Stimulated activated CD4-positive, alpha-beta T cell treated with anti-CD3 and anti-CD28 coated beads, TNF-alpha, amount 100 ng/mL, for 48 hours (primary cell): ENCODE results near the gene UBTF.
A peak's percentile ranks its signal among the peaks of the same experiment; 100 is the strongest.

Experiments used
- DNase-seq, 3 donors: peaks; one replicate each; pipeline ENCODE4 v3.0.0-alpha.2; 2020; ENCODE audit warnings: low read depth in 3 of 3

The UBTF gene

GRCh38 chr17:44197980-44198720 is 21.3 kb downstream of the UBTF start:
- DNase-seq = no peak

GRCh38 chr17:44197107-44197506 is 22.4 kb downstream of the UBTF start:
- no peak for DNase-seq

GRCh38 chr17:44193326-44194084 is 26.0 kb downstream of the UBTF start:
- DNase-seq = no peak

DNA sequence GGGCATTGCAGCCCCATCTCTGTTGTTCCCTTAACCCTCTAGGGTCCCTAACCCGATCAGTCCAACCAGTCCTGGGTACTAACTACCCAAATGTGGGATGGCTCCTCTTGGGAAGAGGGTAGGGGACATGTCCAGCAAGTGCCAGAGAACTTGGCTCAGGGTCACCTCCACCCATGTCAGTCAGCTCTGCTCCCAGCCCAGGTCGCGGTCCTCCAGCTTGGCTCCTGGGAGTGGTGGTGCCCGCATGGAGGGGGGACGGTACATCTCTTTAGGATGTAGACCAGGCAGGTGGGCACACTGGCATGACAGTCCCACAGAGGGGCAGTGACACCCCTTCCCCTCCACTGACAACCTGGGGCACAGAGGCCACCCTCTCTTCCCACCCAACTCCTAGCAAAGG is 26.7 kb downstream of the UBTF start:
- DNase-seq = no peak

DNA sequence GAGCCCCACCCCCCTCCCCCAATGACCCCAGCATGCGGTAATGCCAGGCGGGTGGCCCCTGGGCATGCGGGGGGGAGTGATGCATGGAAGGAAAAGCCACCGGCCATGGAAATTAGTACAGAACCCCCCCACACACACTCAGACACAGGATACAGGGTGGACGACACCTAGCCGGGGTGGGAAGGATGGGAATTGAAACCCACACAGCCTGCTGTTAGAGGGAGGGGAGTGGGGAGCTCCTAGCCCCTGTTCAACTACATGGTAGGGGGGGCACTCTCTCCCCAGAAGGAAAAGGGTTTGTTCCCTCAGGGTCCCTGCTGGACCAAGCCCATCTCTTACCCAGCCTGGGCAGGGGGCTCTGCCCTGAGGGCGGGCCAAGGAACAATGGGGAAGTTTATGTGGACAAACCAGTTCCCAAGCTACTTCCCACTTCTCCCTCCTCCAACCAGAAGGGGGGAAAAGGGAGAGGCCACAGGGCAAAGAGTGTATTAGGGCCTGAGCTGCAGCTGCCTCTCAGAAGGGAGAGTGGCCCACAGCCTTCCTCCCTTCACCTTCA is 27.5 kb downstream of the UBTF start:
- DNase-seq = no peak

DNA sequence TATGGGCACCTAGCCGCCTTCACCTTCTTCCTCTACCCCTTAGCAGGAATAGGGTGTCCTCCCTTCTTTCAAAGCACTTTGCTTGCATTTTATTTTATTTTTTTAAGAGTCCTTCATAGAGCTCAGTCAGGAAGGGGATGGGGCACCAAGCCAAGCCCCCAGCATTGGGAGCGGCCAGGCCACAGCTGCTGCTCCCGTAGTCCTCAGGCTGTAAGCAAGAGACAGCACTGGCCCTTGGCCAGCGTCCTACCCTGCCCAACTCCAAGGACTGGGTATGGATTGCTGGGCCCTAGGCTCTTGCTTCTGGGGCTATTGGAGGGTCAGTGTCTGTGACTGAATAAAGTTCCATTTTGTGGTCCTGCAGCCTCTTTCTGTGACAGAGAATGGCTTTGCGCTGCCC is 28.1 kb downstream of the UBTF start:
- no peak for DNase-seq

DNA sequence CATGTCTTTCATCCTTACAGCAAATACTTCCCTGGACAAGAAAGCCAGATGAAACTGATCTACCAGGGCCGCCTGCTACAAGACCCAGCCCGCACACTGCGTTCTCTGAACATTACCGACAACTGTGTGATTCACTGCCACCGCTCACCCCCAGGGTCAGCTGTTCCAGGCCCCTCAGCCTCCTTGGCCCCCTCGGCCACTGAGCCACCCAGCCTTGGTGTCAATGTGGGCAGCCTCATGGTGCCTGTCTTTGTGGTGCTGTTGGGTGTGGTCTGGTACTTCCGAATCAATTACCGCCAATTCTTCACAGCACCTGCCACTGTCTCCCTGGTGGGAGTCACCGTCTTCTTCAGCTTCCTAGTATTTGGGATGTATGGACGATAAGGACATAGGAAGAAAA is 29.0 kb downstream of the UBTF start:
- no peak for DNase-seq

DNA sequence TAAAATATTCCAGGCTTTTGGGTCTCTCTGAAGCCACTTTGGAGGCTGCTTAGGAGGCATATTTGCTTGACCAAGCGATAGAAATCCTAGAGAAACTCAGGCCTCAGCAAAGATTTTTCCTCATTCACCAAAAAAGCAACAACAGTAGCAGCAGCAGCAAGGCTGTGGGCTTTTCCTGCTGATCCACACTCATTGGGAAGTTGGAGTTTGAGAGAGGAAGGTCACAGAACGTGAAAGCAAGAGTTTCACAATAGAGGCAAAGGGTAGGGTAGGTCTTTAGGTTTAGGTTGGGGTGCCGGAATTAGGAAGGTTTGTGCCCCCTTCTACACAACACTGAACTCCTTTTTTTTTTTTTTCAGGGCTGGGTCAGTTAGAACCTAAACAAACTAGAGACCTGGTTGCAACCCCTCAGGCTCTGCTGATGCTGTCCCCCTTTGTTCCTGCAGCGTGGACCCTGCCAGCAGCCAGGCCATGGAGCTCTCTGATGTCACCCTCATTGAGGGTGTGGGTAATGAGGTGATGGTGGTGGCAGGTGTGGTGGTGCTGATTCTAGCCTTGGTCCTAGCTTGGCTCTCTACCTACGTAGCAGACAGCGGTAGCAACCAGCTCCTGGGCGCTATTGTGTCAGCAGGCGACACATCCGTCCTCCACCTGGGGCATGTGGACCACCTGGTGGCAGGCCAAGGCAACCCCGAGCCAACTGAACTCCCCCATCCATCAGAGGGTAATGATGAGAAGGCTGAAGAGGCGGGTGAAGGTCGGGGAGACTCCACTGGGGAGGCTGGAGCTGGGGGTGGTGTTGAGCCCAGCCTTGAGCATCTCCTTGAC is 30.7 kb downstream of the UBTF start:
- no peak for DNase-seq

DNA sequence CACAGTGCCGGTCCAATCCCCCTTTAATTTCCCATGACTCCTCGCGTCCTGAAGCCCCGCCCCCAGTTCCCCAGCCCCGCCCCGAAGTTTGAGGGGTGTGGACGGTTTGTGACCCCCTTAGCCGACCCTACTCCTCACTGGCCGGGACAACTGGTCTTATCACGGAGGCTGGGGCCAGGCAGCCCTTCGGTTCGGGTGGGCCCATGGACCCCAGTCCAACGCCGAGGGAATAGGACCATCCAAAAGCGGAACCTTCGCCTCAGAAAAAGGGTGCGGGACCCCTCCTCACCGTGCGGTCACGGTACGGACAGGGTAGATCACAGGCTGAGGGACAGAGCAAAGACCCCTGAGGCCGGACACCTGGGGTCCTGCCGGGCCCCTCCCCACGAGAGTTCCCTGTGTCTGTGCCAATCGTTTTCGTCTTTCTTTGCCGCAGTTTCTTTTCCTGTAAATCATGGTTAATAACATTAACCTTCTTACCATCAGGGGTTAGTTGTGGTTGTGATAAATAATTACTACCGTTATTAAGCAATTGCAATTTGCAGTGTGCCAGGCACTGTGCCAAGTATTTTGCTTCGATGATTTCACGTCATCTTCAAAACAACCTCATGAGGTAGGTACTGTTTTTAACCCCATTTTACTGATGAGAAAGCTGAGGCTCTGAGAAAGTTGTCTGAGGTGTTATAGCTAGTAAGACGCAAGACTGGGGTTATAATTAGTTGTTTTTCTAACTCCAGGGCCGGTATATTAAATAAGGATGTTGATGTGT is 32.2 kb downstream of the UBTF start:
- DNase-seq = peak in 1 of 3 donors; percentile 47

DNA sequence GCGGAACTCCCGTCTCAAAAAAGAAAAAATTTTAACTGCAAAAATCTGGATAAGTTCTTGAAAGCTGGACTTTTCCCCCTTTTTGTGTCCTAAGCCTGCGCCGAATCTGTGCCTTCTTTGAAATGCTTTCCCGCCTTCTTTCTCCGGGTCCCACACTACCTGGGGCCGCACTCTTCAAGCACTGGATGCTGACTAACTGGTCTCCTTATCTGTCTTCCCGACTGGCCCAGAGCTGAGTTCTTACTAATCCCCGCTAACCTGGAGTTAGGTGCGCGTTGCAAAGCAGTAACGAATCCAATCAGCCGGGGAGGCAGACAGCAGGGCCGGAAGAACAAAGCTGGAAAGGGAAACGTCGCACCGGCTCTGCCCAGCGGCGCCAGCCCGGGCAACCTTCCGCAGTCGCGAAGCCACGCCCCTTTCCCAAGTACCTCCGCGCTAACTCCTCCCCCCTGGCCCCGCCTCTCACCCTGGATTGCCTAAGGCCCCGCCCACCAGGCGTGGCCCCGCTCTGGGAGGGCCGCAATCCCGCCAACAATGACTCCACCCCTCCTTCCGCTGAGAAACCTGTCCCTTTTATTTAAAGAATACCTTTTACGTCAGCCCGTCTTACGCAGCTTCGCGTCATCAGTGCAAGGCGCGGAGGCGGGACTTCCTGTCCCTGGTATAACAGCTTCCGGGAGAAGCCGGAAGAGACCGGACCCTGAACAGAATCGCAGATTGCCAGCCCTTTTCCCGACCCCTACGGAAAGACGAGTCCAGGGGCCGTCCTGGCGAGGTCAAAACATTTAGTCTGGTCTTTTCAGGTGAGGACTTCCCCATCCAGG is 33.0 kb downstream of the UBTF start, which contains the start of gene TMUB2:
TMUB2 (plus strand) TSS at position 666 of the 824 bp plus-strand sequence. CDS start 737 bp downstream, outside the sequence.
- DNase-seq = peak; percentile 99 to 100 (median 99)

- no peak for DNase-seq
Measured at GRCh38 chr17:44184212-44184810, 35.2 kb downstream of the UBTF start.

GRCh38 chr17:44183024-44183423 is 36.5 kb downstream of the UBTF start:
- DNase-seq = no peak

- no peak for DNase-seq
Measured at GRCh38 chr17:44178133-44178532, 41.3 kb downstream of the UBTF start.

- no peak for DNase-seq
Measured at GRCh38 chr17:44177640-44178039, 41.8 kb downstream of the UBTF start.

DNA sequence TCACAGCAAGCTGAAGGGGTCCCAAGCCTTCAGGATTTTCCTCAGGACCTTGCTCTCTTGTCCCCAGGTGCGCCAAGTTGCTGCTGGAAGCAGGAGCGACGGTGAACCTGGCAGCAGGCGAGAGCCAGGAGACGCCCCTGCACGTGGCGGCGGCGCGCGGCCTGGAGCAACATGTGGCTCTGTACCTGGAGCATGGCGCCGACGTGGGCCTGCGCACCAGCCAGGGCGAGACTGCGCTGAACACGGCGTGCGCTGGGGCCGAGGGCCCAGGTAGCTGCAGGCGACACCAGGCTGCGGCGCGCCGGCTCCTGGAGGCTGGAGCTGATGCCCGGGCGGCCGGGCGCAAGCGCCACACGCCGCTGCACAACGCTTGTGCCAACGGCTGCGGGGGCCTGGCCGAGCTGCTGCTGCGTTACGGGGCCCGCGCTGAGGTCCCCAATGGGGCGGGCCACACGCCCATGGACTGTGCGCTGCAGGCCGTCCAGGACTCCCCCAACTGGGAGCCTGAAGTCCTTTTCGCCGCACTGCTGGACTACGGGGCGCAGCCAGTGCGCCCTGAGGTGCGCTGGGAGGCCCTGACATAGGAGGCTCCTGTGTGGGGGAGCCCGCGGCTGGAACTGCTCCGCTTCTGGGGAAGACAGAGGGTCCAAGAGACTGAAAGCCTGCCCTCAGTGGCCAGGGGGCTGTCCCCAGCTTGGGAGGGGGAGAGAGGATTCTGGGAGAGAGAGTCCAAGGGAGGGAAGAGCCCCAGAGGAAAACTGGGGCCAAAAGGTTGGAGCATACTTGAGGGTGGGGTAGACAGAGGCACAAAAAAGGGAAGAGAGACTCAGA is 42.6 kb downstream of the UBTF start:
- DNase-seq = no peak

DNA sequence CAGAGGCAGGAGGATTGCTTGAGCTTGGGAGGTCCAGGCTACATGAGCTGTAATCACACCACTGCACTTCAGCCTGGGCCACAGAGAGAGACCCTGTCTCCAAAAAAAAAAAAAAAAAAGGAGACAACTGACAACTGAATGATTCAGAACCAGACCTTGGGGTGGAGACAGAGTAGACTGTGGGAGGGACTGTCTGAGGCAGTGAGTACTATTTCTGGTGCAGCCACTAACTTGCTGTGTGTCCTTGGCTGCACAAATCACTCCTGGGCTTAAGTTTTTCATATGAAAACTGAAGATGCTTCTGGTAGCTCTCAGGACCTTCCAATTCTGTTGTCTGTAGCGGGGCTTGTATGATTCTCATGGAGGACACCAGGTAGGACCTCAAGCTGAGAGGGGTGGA is 43.2 kb downstream of the UBTF start:
- no peak for DNase-seq

DNA sequence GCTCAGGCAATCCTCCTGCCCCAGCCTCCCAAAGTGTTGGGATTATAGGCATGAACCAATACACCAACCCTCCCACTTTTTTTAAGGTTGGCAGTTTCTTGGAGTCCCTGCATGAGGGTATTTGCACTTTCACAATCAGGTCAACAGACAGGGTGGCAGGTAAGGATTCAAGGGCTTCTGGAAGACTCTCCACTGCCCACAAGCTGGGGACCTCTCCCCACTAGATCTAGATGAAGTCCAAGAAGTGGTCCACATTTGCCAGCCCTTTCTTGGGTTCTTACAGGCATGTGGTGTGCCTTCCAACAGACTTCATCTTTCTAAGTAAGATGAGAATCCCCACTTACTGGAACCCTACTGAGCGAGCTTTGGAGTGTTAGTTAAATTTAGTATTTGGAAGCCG is 45.0 kb downstream of the UBTF start:
- DNase-seq = no peak

GRCh38 chr17:44171931-44172455 is 47.5 kb downstream of the UBTF start:
- DNase-seq = no peak
